Tibial nerve (tissue), 4 donors: ENCODE measurements around the gene NETO1. TPM values are rescaled to one million over a fixed set of nuclear protein-coding genes. Genes with fewer than 3 reads are reported as not detected.

Experiments used
- DNase-seq, 2 donors: peaks; one replicate each; pipeline ENCODE4 v3.0.0-alpha.2; 2019; ENCODE audit warnings: low spot score in 2 of 2
- H3K27ac ChIP-seq, 4 donors: fragments of 200-600 bp; sonication (generic) in 3 of 4; one replicate each; pipeline ENCODE4 v1.5.1; 2017 to 2019; ENCODE audit warnings: mild to moderate bottlenecking in 1 of 4
- H3K27me3 ChIP-seq, 2 donors: fragments of 200-600 bp; sonication (generic) in 1 of 2; one replicate each; pipeline versions ENCODE4 v1.5.1 to v1.6.0; 2017 to 2019
- H3K36me3 ChIP-seq, 3 donors: fragments of 200-600 bp; sonication (generic); one replicate each; pipeline ENCODE4 v1.5.1; 2018 to 2019
- H3K4me1 ChIP-seq, 4 donors: fragments of 200-600 bp; sonication (generic) in 3 of 4; one replicate each; pipeline ENCODE4 v1.5.1; 2017 to 2019
- H3K4me3 ChIP-seq, 4 donors: fragments of 200-600 bp; sonication (generic) in 3 of 4; one replicate each; pipeline ENCODE4 v1.5.1; 2017 to 2019; ENCODE audit warnings: mild to moderate bottlenecking in 1 of 4, moderate library complexity in 1 of 4
- H3K9me3 ChIP-seq, 4 donors: fragments of 200-600 bp; sonication (generic) in 3 of 4; one replicate each; pipeline ENCODE4 v1.5.1; 2017 to 2019
- CTCF ChIP-seq, 5 experiments: fragments of 200-600 bp in 3 of 5; fragments of 450-650 bp in 2 of 5; sonication (generic) in 3 of 5; IDR thresholded peaks; one replicate each; pipeline ENCODE4 v1.5.1; 2016 to 2019; ENCODE audit warnings: antibody characterized with exemption in 5 of 5, mild to moderate bottlenecking in 3 of 5, moderate library complexity in 2 of 5
- EP300 ChIP-seq, 2 donors: sonication (generic); formaldehyde crosslinking; IDR thresholded peaks; one replicate each; pipeline ENCODE4 v1.6.1; 2017; ENCODE audit warnings: antibody characterized with exemption in 2 of 2, mild to moderate bottlenecking in 1 of 2
- POLR2A ChIP-seq, 2 donors: fragments of 450-650 bp; IDR thresholded peaks; one replicate each; pipeline ENCODE4 v1.6.1; 2017; ENCODE audit warnings: antibody characterized with exemption in 2 of 2, mild to moderate bottlenecking in 2 of 2, moderate library complexity in 2 of 2
- WGBS, 2 donors: methylation state at CpG; one replicate each; pipeline ENCODE4 v1.1.5; 2018; 5-methylcytosine and 5-hydroxymethylcytosine counted together
- total RNA-seq, 4 donors: library from RNA; depleted of rRNA; stranded (reverse); fragments of >200 nt; gene quantifications; one replicate each; pipeline ENCODE4 v1.1.0, GENCODE V29; 2016

NETO1 gene
- total RNA-seq, 4 donors from 2014 or later, result 0.59 to 14.7 (median 0.64) TPM

- no peaks in the 10 kb centered on the region for H3K36me3 ChIP-seq
- DNase-seq, result no peak
- H3K4me1 ChIP-seq, result no peaks in the 10 kb centered on the region
- H3K27me3 ChIP-seq, result no peaks in the 10 kb centered on the region
- H3K4me3 ChIP-seq, result no peak overlapping the region
- 91 to 95% methylated on average over 4 of the region's 4 CpGs for WGBS, 2 donors
- no peak for TF ChIP-seq EP300 (IDR thresholded peaks at IDR 0.05)
- TF ChIP-seq CTCF (IDR thresholded peaks at IDR 0.05), result no peak
- TF ChIP-seq POLR2A (IDR thresholded peaks at IDR 0.05), result no peak
- H3K9me3 ChIP-seq, result no peaks in the 10 kb centered on the region
- no peak overlapping the region for H3K27ac ChIP-seq
Measured at GRCh38 chr18:72859088-72859487, 8.7 kb downstream of the NETO1 start.

- H3K27ac ChIP-seq, result no peak overlapping the region
- no peak for DNase-seq
- H3K9me3 ChIP-seq, result peaks cover 0 to 4% (median 0%) of the 10 kb centered on the region in 4 donors
- no peaks in the 10 kb centered on the region for H3K27me3 ChIP-seq
- H3K4me3 ChIP-seq, result no peak overlapping the region
- H3K4me1 ChIP-seq, result no peaks in the 10 kb centered on the region
- no peak for TF ChIP-seq CTCF (IDR thresholded peaks at IDR 0.05)
- TF ChIP-seq POLR2A (IDR thresholded peaks at IDR 0.05), result no peak
- no peak for TF ChIP-seq EP300 (IDR thresholded peaks at IDR 0.05)
- no peaks in the 10 kb centered on the region for H3K36me3 ChIP-seq
- 65 to 79% methylated on average over 3 of the region's 3 CpGs for WGBS, 2 donors
Measured at GRCh38 chr18:72849671-72850070, 18.1 kb downstream of the NETO1 start.

- no peak for DNase-seq
- 40 to 76% methylated on average over 1 of the region's 1 CpG for WGBS, 2 donors
- Histone ChIP-seq H3K9me3 (peaks cover 0 to 4% (median 0%) of the 10 kb centered on the region in 4 donors), H3K36me3 (no peaks in the 10 kb centered on the region), H3K27me3 (no peaks in the 10 kb centered on the region), H3K4me3 (no peak overlapping the region), H3K4me1 (no peaks in the 10 kb centered on the region), H3K27ac (no peak overlapping the region)
- TF ChIP-seq EP300 (IDR thresholded peaks at IDR 0.05), result no peak
- no peak for TF ChIP-seq CTCF (IDR thresholded peaks at IDR 0.05)
- TF ChIP-seq POLR2A (IDR thresholded peaks at IDR 0.05), result no peak
Measured at GRCh38 chr18:72848503-72849237, 19.1 kb downstream of the NETO1 start.

- H3K27ac ChIP-seq, result no peak overlapping the region
- no peaks in the 10 kb centered on the region for H3K36me3 ChIP-seq
- H3K27me3 ChIP-seq, result no peaks in the 10 kb centered on the region
- TF ChIP-seq CTCF (IDR thresholded peaks at IDR 0.05) (no peak), POLR2A (IDR thresholded peaks at IDR 0.05) (no peak), EP300 (IDR thresholded peaks at IDR 0.05) (no peak)
- WGBS, 2 donors, result 86 to 93% methylated on average over 1 of the region's 1 CpG
- no peaks in the 10 kb centered on the region for H3K4me1 ChIP-seq
- no peak overlapping the region for H3K4me3 ChIP-seq
- peaks cover 0 to 4% (median 0%) of the 10 kb centered on the region in 4 donors for H3K9me3 ChIP-seq
- no peak for DNase-seq
Measured at GRCh38 chr18:72847771-72848170, 20.0 kb downstream of the NETO1 start.

GRCh38 chr18:72846736-72847533 is 20.9 kb downstream of the NETO1 start:
- WGBS, 2 donors, result 54 to 58% methylated on average over 7 of the region's 7 CpGs
- TF ChIP-seq EP300 (IDR thresholded peaks at IDR 0.05), result no peak
- Histone ChIP-seq H3K4me3 (no peak overlapping the region), H3K36me3 (no peaks in the 10 kb centered on the region), H3K27me3 (no peaks in the 10 kb centered on the region), H3K9me3 (peaks cover 0 to 4% (median 0%) of the 10 kb centered on the region in 4 donors), H3K4me1 (no peaks in the 10 kb centered on the region), H3K27ac (no peak overlapping the region)
- no peak for DNase-seq
